ENCODE measurements around the gene PYGO1.
A peak's percentile ranks its signal among the peaks of the same experiment; 100 is the strongest.
"Not testable (repeated sequence)": the region's sequence is repeated elsewhere in the genome, so short reads cannot be mapped to it uniquely, and the experiment has no call there.

PYGO1 gene

DNA sequence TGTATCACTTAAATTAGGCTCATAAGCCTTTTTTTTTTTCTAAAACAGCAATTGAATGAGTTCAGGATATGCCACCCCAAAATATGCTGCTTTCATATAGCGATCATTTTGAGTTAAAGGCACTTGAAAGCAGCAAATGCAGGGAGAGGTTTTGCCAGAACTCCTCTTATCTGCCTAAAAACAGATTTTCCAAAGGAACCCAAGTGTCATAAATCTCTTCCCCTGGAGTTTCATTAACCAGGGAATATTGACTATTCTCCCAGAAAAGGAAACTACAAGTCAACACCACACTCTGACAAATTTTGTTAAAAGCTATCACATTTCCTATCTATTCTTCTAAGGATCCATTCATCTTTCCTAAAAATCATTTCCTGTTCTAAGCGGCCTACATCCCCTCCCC, 91.4 kb downstream of the PYGO1 start:
- no peak for TF ChIP-seq CTCF (conservative IDR thresholded peaks at IDR 0.05; ENCODE audit: low read length)

GRCh38 chr15:55494931-55495330, 93.2 kb downstream of the PYGO1 start:
- H3K4me3 ChIP-seq (ENCODE audit: low read length), result no peak overlapping the region
- TF ChIP-seq CTCF (conservative IDR thresholded peaks at IDR 0.05; ENCODE audit: low read length), result no peak
- DNase-seq (ENCODE audit: low read depth), result no peak

More for the DNA sequence above, 91.4 kb downstream of the PYGO1 start:
- no peak for DNase-seq (ENCODE audit: low read depth)
- no peak overlapping the region for H3K4me3 ChIP-seq (ENCODE audit: low read length)

- H3K4me3 ChIP-seq (ENCODE audit: low read length), result not testable (repeated sequence)
- DNase-seq (ENCODE audit: low read depth), result peak; percentile 22
Measured at GRCh38 chr15:55488952-55489600, 99.1 kb downstream of the PYGO1 start.
